ENCODE measurements around the gene UBE2L5.

Gene UBE2L5

GRCh38 chr13:30406779-30407416, 15.4 kb upstream of the UBE2L5 start:
- DNase-seq: no peak

DNA sequence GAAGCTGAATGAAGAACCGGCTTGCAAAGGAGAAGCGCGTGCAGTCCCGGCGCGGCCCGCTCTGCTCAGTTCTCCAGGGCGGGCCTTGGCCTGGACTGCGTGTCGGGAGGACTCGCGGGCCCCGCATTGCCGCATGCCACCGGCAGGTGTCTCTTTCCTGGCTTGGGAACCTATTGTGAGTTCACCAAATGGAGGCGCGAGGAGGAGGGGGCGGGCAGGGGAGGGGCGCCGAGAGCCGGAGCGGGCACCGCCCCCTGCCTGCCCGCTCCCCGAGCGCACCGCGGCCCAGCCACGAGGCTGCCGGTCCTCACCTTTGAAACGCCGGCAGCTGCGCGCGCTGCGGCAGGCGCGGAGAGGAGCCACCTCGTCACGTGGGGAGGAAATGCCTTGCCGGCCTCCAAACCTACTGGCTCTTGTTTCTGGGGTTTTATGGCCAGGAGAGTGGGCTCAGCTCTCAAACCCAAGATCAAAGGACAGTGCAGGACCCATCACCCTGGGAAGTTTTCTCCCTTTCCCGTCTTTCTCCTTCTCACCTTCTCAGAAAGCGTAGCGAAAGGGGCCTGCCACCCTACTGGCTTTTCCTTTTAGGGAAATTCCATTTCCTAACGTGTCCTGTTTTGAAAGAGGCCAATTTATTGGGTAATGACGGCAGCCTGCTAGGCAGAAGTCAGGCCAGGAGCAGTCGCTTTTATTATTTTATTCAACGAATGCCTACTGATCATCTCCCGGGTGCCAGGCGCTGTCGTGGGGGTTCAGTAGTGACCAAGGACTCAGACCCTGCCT, 13.8 kb upstream of the UBE2L5 start:
- no peak for DNase-seq

GRCh38 chr13:30409886-30410704, 12.2 kb upstream of the UBE2L5 start:
- DNase-seq: no peak

GRCh38 chr13:30410705-30411125, 11.6 kb upstream of the UBE2L5 start:
- DNase-seq: no peak

GRCh38 chr13:30412346-30412745, 9.9 kb upstream of the UBE2L5 start:
- DNase-seq: no peak

DNA sequence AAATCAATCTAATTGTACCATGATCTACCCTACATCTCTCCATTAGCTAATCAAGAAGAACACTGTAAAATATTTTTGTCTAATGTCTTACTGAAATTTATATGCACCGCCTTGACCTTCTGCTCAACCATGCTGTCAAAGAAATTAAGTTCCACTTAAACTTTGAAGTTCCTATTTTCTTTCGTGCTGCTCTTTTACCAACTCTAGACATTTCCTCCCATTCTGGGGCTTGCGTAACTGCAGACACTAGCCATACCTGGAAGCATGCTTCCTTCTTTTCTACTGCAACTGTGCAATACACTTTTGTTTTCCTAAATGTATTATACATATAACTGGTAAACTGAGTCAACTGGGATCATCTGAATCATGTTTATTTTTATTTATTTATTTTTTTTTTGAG, 8.5 kb upstream of the UBE2L5 start:
- no peak for DNase-seq

GRCh38 chr13:30415430-30416030, 6.8 kb upstream of the UBE2L5 start:
- DNase-seq: no peak

DNA sequence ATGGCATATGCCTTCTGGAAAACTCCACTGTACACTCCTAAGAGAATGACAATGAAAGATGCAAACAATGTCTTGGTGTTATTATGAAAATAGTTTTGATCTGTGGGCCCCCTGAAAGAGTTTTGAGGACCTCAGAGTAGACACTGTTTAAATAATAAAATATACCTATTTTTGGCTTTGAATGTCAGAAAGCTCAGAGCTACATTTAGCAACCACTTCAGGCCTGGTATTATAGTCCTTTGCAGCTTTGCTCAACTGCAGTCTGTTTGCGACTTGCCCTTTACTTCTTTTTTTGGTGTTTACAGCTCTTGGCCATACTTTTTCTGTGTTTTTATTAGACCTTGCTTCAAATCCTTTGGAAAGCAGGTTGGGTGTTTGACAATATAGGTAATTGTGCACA, 5.8 kb upstream of the UBE2L5 start:
- no peak for DNase-seq

- DNase-seq: peak; percentile 48
Measured at GRCh38 chr13:30418075-30418716, 4.1 kb upstream of the UBE2L5 start.

- no peak for DNase-seq
Measured at GRCh38 chr13:30418717-30419459, 3.4 kb upstream of the UBE2L5 start.

GRCh38 chr13:30421093-30422053, 920 bp upstream of the UBE2L5 start:
- DNase-seq: no peak

DNA sequence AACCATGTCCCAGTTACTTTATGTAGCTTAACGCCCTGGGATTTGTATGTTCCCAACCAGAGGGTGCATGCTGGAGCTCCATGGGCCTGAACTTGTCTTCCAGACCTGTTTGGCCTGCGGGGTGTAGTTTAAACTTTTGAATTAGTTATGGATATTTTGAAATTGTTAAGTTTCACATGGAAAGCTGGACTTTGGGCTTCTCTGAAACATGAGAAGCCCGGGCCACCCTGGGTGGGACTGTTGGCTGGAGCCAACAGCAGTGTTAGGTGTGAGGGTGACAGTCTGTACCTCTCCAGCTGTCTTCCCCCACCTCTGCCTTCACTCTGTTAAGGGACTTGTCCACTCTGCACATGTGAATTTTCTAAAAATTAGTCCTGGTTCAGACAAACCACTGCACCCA, 1.6 kb downstream of the UBE2L5 start:
- DNase-seq: no peak

DNA sequence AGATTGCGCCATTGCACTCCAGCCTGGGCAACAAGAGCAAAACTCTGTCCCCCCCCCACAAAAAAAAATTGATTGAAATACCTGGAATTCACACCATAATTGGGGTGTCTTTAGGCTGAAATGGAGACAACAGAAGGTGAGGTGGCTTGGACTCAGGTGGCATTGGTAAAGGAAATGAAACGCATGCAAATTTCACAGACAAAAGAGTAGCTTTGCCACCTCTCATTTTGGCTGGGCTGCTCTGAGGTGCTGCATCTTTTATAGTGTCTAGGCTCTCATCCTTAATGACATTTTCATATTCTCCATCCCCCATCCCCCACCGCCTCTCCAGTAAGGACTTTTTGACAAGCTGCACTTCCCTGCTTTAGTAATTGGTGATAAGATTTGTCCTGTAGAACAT, 6.9 kb downstream of the UBE2L5 start:
- no peak for DNase-seq

- DNase-seq: no peak
Measured at GRCh38 chr13:30429721-30430694, 7.7 kb downstream of the UBE2L5 start.

- no peak for DNase-seq
Measured at GRCh38 chr13:30431269-30431940, 9.1 kb downstream of the UBE2L5 start.

- DNase-seq: no peak
Measured at GRCh38 chr13:30435911-30436451, 13.7 kb downstream of the UBE2L5 start.

- no peak for DNase-seq
Measured at GRCh38 chr13:30437177-30437576, 14.9 kb downstream of the UBE2L5 start.

GRCh38 chr13:30438286-30438685, 16.0 kb downstream of the UBE2L5 start:
- no peak for DNase-seq

Data from COR-L47 (cell line).